Activated CD8-positive, alpha-beta memory T cell treated with anti-CD3 and anti-CD28 coated beads, Interleukin-2, amount 10 ng/mL, durations not matched to agents 7 days and 5 days (primary cell): ENCODE data around the gene SMCR8. TPM values are rescaled to one million over a fixed set of nuclear protein-coding genes. Genes with fewer than 3 reads are reported as not detected.
A peak's percentile ranks its signal among the peaks of the same experiment; 100 is the strongest.
"Not testable (repeated sequence)": the region's sequence is repeated elsewhere in the genome, so short reads cannot be mapped to it uniquely, and the experiment has no call there.

Source experiments
- ATAC-seq: fragments of 150-1000 bp; cut with Tn5 transposase; one replicate; pipeline ENCODE4 v1.10.0; 2021; ENCODE audit warnings: moderate library complexity
- CTCF ChIA-PET: fragments of 350-600 bp; sonication (Branson Sonifier 250); formaldehyde crosslinking; loops from one replicate; lab custom pipeline; 2021; ENCODE audit warnings: antibody characterized with exemption; lab: Charles Lee
- DNase-seq: peaks from one replicate; pipeline ENCODE4 v3.0.0-alpha.2; 2020
- H3K27ac Mint-ChIP-seq: one replicate; pipeline ENCODE4 v1.8.0; 2021; ENCODE audit warnings: mild to moderate bottlenecking, mixed read lengths
- H3K27me3 Mint-ChIP-seq: one replicate; pipeline ENCODE4 v1.8.0; 2021; ENCODE audit warnings: mixed read lengths
- H3K36me3 Mint-ChIP-seq: one replicate; pipeline ENCODE4 v1.8.0; 2021; ENCODE audit warnings: mild to moderate bottlenecking, mixed read lengths
- H3K4me1 Mint-ChIP-seq: one replicate; pipeline ENCODE4 v1.8.0; 2021; ENCODE audit warnings: mixed read lengths
- H3K4me3 Mint-ChIP-seq: one replicate; pipeline ENCODE4 v1.8.0; 2021; ENCODE audit warnings: mild to moderate bottlenecking, moderate library complexity, mixed read lengths
- H3K9me3 Mint-ChIP-seq: one replicate; pipeline ENCODE4 v1.8.0; 2022; ENCODE audit warnings: low read depth, mixed read lengths
- total RNA-seq, 2 experiments: library from RNA; stranded (reverse); gene quantifications; one replicate each; pipeline ENCODE4 v1.2.3, GENCODE V29; 2021

Gene SMCR8
- total RNA-seq, 2 experiments from 2014 or later: 27.5 to 31.3 TPM

DNA sequence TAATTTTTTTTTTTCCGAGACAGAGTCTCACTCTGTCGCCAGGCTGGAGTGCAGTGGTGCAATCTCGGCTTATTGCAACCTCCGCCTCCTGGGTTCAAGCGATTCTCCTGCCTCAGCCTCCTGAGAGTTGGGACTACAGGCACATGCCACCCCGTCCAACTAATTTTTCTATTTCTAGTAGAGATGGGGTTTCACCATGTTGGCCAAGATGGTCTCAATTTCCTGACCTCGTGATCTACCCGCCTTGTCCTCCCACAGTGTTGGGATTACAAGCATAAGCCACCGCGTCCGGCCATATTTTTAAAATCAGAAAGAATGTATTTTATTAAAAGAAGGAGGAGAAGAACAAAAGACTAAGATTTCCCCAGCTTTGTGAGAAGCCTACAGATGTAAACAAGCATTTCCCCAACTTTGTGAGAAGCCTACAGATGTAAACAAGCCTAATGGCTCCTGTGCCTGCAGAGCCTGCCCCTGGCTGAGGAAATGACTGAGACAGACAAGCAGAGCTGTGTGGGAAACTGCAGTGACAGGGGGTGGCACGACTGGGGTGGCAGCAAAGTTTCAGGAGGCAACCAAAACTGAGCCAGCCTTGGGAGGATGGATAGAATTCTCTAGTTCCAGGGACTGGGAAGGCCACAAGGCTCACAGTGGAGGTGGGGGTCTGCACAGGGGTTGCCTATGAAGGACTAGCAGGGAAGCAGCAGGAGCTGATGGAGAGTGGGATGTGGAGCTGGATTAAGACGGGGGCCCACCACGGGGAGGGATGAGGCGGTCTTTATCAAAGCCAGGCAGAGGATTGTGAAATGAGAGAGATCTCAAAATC lies 23.2 kb upstream of the SMCR8 start:
- Mint-ChIP-seq H3K4me1 (no peaks in the 10 kb centered on the region), H3K27ac (peak overlapping the region; percentile 10), H3K36me3 (peaks cover 54% of the 10 kb centered on the region), H3K4me3 (no peak overlapping the region), H3K9me3 (no peaks in the 10 kb centered on the region), H3K27me3 (no peaks in the 10 kb centered on the region)
- ATAC-seq (no peak), DNase-seq (no peak)
- CTCF ChIA-PET: interaction anchor here (0.5 kb wide), 1 partner anchor 63 kb away, joined by 3 read pairs; no protein-coding TSS in a partner anchor

DNA sequence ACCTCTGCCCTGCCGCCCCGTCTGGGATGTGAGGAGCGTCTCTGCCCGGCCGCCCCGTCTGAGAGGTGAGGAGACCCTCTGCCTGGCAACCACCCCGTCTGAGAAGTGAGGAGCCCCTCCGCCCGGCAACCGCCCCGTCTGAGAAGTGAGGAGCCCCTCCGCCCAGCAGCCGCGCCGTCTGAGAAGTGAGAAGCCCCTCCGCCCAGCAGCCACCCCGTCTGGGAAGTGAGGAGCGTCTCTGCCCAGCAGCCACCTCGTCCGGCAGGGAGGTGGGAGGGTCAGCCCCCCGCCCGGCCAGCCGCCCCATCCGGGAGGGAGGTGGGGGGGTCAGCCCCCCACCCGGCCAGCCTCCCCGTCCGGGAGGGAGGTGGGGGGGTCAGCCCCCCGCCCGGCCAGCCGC lies 17.0 kb upstream of the SMCR8 start:
- H3K4me3 Mint-ChIP-seq, ATAC-seq, H3K27me3 Mint-ChIP-seq, H3K4me1 Mint-ChIP-seq, DNase-seq, H3K27ac Mint-ChIP-seq, CTCF ChIA-PET, H3K9me3 Mint-ChIP-seq: not testable (repeated sequence)
- peaks cover 39% of the 10 kb centered on the region for H3K36me3 Mint-ChIP-seq

DNA sequence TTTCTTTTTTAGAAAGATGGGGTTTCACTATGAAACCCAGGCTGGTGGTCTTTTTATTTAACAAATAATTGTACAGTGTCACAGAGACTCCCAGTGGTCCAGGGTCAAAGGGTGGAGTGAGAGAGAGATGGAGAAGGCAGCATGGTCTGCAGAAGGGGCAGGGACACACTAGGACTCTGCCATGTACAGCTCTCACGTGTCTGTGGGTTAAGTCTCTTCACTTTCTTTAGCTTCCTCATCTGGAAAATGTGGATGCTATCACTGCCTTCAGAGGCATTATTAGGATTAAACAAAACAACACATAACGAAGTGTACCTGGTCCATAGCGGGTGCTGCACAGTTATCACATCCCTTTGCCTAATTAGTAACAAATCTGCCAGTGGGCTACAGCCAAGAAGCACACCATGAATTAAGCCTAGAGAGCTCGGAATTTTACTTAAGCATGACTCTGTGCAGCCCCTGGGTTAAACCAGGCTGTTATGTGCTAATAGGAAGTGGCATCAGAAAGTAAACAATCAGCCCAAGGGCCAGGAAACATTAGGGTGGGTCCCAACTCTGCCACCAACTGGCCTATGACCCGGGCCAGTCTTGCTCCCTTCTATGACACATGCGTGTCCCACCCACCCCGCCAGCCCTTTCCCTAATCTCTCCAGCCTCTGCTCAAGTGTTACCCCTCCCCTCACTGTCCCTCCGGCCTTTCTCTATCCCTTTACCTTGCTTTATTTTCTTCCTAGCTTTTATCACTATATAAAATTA lies 14.2 kb upstream of the SMCR8 start:
- H3K9me3 Mint-ChIP-seq: no peaks in the 10 kb centered on the region
- H3K36me3 Mint-ChIP-seq: peaks cover 48% of the 10 kb centered on the region
- no peak overlapping the region for H3K4me3 Mint-ChIP-seq
- no peaks in the 10 kb centered on the region for H3K4me1 Mint-ChIP-seq
- H3K27me3 Mint-ChIP-seq: no peaks in the 10 kb centered on the region
- no peak for DNase-seq
- CTCF ChIA-PET: no interaction called here
- H3K27ac Mint-ChIP-seq: no peak overlapping the region
- no peak for ATAC-seq

DNA sequence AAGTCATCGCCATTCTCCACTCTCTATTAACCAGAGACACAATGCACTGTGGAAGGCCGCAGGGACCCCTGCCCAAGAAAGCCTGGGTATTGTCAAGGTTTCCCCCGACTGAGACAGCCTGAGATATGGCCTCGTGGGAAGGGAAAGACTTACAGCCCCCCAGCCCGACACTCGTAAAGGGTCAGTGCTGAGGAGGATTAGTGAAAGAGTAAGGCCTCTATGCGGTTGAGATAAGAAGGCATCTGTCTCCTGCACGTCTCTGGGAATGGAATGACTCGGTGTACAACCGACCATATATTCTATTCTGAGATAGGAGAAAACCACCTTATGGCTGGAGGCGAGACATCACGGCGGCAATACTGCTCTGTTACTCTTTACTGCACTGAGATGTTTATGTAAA lies 11.9 kb upstream of the SMCR8 start:
- DNase-seq, H3K27ac Mint-ChIP-seq, H3K9me3 Mint-ChIP-seq, ATAC-seq, H3K4me3 Mint-ChIP-seq, H3K27me3 Mint-ChIP-seq, CTCF ChIA-PET, H3K4me1 Mint-ChIP-seq: not testable (repeated sequence)
- H3K36me3 Mint-ChIP-seq: peaks cover 48% of the 10 kb centered on the region

DNA sequence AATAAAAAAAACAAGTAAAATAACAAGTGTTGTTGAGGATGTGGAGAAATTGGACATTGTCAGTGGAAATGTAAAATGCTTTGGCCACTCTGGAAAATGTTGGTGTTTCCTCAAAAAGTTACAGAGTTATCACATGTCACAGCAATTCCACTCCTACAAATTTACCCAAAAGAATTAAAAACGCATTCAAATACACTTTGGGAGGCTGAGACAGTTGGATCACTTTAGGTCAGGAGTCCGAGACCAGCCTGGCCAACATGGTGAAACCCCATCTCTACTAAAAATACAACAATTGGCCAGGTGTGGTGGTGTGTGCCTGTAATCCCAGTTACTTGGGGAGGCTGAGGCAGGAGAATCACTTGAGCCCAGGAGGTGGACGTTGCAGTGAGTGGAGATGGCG lies 5.9 kb upstream of the SMCR8 start:
- peaks cover 33% of the 10 kb centered on the region for H3K4me1 Mint-ChIP-seq
- no peaks in the 10 kb centered on the region for H3K27me3 Mint-ChIP-seq
- H3K4me3 Mint-ChIP-seq: no peak overlapping the region
- no peak overlapping the region for H3K27ac Mint-ChIP-seq
- no peaks in the 10 kb centered on the region for H3K9me3 Mint-ChIP-seq
- peaks cover 50% of the 10 kb centered on the region for H3K36me3 Mint-ChIP-seq
- DNase-seq (no peak), ATAC-seq (no peak)
- CTCF ChIA-PET: no interaction called here

DNA sequence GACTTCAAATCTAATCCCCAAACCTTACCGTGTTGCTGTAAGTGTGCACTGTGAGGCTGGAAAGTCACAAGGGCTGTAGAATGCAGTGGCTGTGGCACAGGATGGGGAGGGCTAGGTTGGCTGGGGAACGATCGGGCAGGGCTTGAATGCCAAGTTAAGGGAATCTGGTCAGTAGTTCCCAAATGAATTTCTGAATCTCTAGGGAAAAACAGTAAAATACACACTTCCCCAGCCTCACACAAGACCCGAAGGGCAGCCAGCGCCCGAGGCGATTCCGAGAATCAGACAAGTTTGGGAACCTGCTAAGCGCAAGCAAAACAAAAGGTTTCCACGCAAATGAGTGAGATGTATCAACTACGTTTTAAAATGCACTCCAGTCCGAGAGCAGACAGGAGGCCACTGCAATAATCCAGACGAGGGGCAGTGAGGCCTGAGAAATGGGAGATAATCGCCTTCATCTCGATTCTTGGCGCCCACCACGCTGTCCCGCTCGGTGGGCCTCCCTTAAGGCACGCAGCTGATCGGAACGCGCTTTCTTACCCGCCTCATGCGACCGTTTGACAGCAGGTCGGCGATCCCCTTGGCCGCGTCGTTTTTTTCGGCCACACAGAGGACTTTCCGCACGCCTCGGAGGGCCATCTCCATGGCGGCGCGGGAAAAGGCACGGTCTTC lies 898 bp upstream of the SMCR8 start:
- CTCF ChIA-PET: interaction anchor here (0.6 to 2.3 kb wide), 2 partner anchors 18 to 41 kb away, joined by 4 to 7 read pairs; no protein-coding TSS in a partner anchor
- Mint-ChIP-seq H3K9me3 (no peaks in the 10 kb centered on the region), H3K4me1 (peaks cover 68% of the 10 kb centered on the region), H3K36me3 (peaks cover 44% of the 10 kb centered on the region), H3K27me3 (no peaks in the 10 kb centered on the region), H3K4me3 (peak overlapping the region; percentile 88), H3K27ac (peak overlapping the region; percentile 99)
- DNase-seq: no peak
- ATAC-seq: peak; percentile 11

DNA sequence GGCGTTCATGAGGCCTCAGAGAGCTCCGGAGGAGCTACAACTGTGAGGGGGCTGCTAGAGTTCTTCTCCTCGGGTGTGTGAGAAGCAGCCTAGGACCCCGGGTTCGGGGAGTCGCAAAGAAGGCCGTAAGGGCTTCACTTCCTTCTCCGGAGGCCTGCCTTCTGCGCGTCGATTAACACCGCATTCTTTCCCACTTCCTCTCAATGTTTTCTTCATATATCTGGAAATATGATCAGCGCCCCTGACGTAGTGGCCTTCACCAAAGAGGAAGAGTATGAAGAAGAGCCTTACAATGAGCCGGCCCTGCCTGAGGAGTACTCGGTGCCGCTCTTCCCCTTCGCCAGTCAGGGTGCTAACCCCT lies 449 bp downstream of the SMCR8 start:
- no peaks in the 10 kb centered on the region for H3K27me3 Mint-ChIP-seq
- DNase-seq: no peak

DNA sequence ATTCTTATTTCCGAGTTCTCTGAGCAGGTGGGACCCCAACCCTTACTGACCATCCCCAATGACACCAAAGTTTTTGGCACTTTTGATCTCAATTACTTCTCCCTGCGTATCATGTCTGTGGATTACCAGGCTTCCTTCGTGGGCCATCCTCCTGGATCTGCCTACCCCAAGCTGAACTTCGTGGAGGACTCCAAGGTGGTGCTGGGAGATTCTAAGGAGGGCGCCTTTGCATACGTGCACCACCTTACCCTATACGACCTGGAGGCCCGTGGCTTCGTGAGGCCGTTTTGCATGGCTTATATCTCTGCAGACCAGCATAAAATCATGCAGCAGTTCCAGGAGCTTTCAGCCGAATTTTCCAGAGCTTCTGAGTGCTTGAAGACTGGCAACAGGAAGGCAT lies 868 bp downstream of the SMCR8 start:
- H3K36me3 Mint-ChIP-seq: peaks cover 34% of the 10 kb centered on the region
- H3K27me3 Mint-ChIP-seq: no peaks in the 10 kb centered on the region
- CTCF ChIA-PET: interaction anchor here (0.6 to 2.3 kb wide), 2 partner anchors 16 to 98 kb away, joined by 4 to 7 read pairs; no protein-coding TSS in a partner anchor
- ATAC-seq: no peak
- peak overlapping the region; percentile 99 for H3K27ac Mint-ChIP-seq
- no peak for DNase-seq
- H3K9me3 Mint-ChIP-seq: no peaks in the 10 kb centered on the region
- H3K4me1 Mint-ChIP-seq: peaks cover 76% of the 10 kb centered on the region
- peak overlapping the region; percentile 88 for H3K4me3 Mint-ChIP-seq

More for the DNA sequence above, 449 bp downstream of the SMCR8 start:
- peak; percentile 5 for ATAC-seq
- H3K36me3 Mint-ChIP-seq: peaks cover 36% of the 10 kb centered on the region
- no peaks in the 10 kb centered on the region for H3K9me3 Mint-ChIP-seq
- peak overlapping the region; percentile 99 for H3K27ac Mint-ChIP-seq
- peaks cover 75% of the 10 kb centered on the region for H3K4me1 Mint-ChIP-seq
- peak overlapping the region; percentile 88 for H3K4me3 Mint-ChIP-seq
- CTCF ChIA-PET: interaction anchor here (2.3 kb wide), 1 partner anchor 17 kb away, joined by 7 read pairs; no protein-coding TSS in a partner anchor

DNA sequence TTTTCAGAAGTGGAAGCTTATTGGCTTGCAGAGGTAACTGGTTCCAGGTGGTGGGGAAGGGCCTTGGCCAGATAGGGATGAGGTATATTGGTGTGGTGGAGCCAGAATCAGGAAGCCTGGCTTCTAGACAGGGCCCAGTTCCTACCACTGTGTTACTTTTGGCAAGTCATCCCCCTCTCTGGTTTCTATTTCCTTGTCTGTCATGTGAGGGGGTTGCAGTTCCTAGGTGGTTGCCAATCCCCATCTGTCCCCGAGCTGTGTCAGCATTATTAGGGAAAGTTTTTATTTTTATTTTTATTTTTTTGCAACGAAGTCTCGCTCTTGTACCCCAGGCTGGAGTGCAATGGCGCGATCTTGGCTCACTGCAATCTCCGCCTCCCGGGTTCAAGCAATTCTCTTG lies 3.0 kb downstream of the SMCR8 start:
- DNase-seq (no peak), ATAC-seq (no peak)
- no peaks in the 10 kb centered on the region for H3K27me3 Mint-ChIP-seq
- CTCF ChIA-PET: no interaction called here
- H3K36me3 Mint-ChIP-seq: peaks cover 26% of the 10 kb centered on the region
- no peaks in the 10 kb centered on the region for H3K9me3 Mint-ChIP-seq
- H3K4me3 Mint-ChIP-seq: peak overlapping the region; percentile 46
- H3K4me1 Mint-ChIP-seq: peaks cover 67% of the 10 kb centered on the region
- H3K27ac Mint-ChIP-seq: no peak overlapping the region

DNA sequence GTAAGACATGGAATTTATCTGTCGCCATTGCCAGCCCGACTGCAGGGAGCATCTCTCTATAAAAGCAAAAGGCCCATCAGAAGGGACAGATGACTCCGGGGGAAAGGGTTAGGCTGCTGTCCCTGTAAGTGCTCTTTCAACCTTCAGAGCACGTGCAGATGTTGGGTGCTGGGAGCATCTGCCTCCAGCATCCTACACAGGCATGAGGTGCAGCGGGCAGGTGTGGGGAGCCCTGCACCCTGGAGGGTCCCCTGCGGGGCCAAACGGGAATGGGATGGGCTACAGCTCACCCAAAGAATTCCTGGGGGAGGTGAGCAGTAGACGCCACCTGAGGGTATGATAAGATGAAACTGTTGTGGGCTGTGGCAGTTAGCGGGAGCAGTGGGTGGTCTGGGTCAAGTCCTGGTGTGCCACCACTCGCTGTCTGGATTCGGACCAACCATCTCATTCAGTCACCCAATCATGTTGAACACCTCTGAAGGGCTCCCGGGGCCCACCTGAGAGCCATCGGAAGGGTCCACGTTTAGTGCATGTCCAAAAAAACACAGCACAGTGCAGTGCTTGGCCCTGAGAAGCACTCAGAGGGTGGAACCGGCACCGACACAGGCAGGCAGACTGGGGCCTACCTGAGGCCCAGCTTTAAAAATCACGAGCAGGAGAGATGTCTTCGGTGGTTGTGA lies 3.8 kb downstream of the SMCR8 start:
- Mint-ChIP-seq H3K9me3 (no peaks in the 10 kb centered on the region), H3K27ac (no peak overlapping the region), H3K36me3 (peaks cover 22% of the 10 kb centered on the region), H3K4me1 (peaks cover 59% of the 10 kb centered on the region), H3K27me3 (no peaks in the 10 kb centered on the region), H3K4me3 (no peak overlapping the region)
- ATAC-seq: no peak
- no peak for DNase-seq
- CTCF ChIA-PET: interaction anchor here (1.8 kb wide), 1 partner anchor 9 kb away, joined by 8 read pairs; no protein-coding TSS in a partner anchor

DNA sequence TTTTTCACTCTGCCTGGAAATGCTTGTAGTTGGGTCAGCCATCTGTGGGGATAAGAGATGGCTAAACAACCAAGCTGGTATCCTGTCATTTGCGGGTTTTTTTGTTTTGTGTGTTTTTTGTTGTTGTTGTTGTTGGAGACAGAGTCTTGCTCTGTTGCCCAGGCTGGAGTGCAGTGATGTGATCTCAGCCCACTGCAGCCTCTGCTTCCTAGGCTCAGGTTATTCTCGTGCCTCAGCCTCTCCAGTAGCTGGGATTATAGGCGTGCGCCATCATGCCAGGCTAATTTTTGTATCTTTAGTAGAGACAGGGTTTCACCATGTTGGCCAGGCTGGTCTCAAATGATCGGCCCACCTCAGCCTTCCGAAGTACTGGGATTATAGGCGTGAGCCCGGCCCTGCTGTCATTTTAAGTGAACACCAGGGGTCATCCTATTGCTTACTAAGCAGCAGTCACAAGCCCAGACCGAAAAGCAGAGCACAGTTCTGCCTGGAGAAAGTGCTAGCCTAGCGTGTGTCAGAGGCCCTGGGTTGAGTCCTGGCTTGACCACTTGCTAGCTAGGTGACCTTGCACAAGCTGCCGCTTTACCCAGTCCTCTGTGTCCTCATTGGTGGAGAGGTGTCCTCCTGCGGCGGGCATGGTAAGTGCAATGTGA lies 4.6 kb downstream of the SMCR8 start:
- Mint-ChIP-seq H3K27me3 (no peaks in the 10 kb centered on the region), H3K27ac (peak overlapping the region; percentile 50), H3K36me3 (peaks cover 26% of the 10 kb centered on the region), H3K9me3 (no peaks in the 10 kb centered on the region), H3K4me3 (no peak overlapping the region), H3K4me1 (peaks cover 58% of the 10 kb centered on the region)
- no peak for DNase-seq
- no peak for ATAC-seq
- CTCF ChIA-PET: interaction anchor here (0.8 to 1.9 kb wide), 7 partner anchors 8 to 176 kb away, joined by 3 to 14 read pairs (median 4); no protein-coding TSS in a partner anchor

DNA sequence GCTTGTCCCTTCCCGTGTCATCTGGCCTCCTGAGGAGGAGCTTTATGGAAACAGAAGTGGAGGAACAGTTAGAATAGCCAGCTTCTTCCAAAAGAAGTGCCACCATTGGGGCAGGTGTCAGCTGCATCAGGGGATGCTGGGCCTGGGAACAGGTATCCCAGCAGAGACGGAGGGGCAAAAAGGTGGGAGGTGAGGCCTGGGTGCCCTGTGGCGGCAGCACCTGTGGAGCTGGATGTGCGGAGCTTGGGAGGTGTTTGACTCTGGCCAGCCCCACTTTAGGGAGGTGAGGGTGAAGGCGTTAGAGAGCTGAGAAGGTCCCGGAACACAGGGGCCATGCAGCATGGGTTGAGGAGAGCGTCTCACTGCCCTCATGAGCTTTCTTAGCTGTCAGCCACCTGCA lies 5.2 kb downstream of the SMCR8 start:
- H3K27me3 Mint-ChIP-seq: no peaks in the 10 kb centered on the region
- peak overlapping the region; percentile 44 for H3K27ac Mint-ChIP-seq
- H3K36me3 Mint-ChIP-seq: peaks cover 31% of the 10 kb centered on the region
- no peaks in the 10 kb centered on the region for H3K9me3 Mint-ChIP-seq
- peaks cover 63% of the 10 kb centered on the region for H3K4me1 Mint-ChIP-seq
- CTCF ChIA-PET: interaction anchor here (0.8 to 1.9 kb wide), 8 partner anchors 8 to 175 kb away, joined by 3 to 14 read pairs (median 4); partner anchors contain the start of gene SHMT1
- DNase-seq (no peak), ATAC-seq (no peak)
- H3K4me3 Mint-ChIP-seq: no peak overlapping the region
